H1 (cell line): ENCODE data around the gene LIN28A. TPM values are rescaled to one million over a fixed set of nuclear protein-coding genes. Genes with fewer than 3 reads are reported as not detected.

Source experiments
- CHD7 ChIP-seq: fragments of 300-600 bp; sonication (generic); IDR thresholded peaks from 2 replicates; pipeline ENCODE4 v1.7.1; 2012; ENCODE audit warnings: low read length, moderate library complexity, mild to moderate bottlenecking, inconsistent platforms; ENCODE audit not compliant: insufficient replicate concordance
- KDM5A ChIP-seq: fragments of 200-600 bp; IDR thresholded peaks from 2 replicates; pipeline ENCODE4 v1.7.1; 2012; ENCODE audit warnings: mild to moderate bottlenecking, low read length, inconsistent platforms, mixed read lengths
- POLR2AphosphoS5 ChIP-seq: IDR thresholded peaks from 2 replicates; pipeline ENCODE4 v1.6.1; 2011; ENCODE audit warnings: low read depth, low read length
- polyA plus RNA-seq, 7 experiments: library from polyadenylated mRNA; depleted of rRNA in 3 of 7; stranded (reverse) in 5 of 7; unstranded in 2 of 7; fragments of >200 nt in 5 of 7; fragments of 200-250 nt in 2 of 7; gene quantifications; 1 replicate in 5 of 7; 2 replicates in 1 of 7; 4 replicates in 1 of 7; pipeline versions ENCODE4 v1.2.1 to v1.2.3, GENCODE V29; 2011 to 2013; ENCODE audit warnings: missing spikeins in 2 of 7, mixed read lengths in 2 of 7
- total RNA-seq: library from RNA; stranded (reverse); fragmentation: NEBNext Ultra II Directional; extraction: Animal tissue kit (Norgen Biotek cat#: 25700); gene quantifications from 2 replicates; pipeline ENCODE4 v1.2.1, GENCODE V29; 2021

The LIN28A gene
- total and polyA plus RNA-seq, 2 of the 8 experiments (the other 6 are each of a cell fraction or from before 2014, with no cell fraction given) = 403 to 1,486 TPM

GRCh38 chr1:26384076-26384475 lies 26.5 kb upstream of the LIN28A start (continued):
- TF ChIP-seq CHD7 (no peak), POLR2AphosphoS5 (no peak), KDM5A (no peak)
